ENCODE results near the gene SPOCK2.

DNA sequence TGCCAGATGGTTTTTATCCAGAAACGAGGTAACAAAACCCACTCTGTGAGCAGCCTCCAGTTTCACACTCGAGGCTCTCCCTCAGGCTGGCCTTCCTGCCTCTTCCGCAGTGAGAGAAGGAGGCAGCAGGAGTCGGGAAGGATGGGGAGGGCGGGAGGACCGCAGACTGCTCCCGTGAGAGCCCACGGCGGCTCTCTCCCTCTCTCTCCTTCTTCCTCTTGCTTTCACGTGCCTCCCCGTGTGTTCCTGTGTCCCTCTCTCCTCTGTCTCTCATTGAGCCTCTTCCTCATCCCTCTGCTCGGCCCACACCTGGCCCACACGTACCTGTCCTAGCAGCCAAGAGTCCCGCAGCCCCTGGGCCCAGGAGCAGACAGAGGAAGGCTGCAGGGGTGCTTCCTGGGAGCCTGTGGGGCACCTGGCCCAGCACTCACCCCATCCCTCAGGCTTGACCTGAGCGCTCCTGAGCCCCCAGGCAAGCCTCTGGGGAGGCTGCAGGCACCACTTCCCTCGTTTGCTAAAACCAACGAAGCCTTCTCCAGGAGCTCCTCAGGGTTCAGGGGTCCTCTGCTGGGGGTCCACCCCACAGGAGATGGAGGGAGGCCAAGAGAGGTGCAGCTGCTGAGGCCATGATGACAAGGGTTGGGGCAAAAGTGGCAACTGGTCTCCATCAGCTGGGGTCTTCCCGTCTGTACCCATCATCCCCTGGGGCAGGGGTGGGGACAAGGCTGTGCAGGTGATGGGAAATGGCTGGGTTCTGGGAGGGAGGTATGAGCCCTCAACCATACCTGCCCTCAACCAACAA is 13.6 kb downstream of the SPOCK2 start:
- TF ChIP-seq, protein P1, sequence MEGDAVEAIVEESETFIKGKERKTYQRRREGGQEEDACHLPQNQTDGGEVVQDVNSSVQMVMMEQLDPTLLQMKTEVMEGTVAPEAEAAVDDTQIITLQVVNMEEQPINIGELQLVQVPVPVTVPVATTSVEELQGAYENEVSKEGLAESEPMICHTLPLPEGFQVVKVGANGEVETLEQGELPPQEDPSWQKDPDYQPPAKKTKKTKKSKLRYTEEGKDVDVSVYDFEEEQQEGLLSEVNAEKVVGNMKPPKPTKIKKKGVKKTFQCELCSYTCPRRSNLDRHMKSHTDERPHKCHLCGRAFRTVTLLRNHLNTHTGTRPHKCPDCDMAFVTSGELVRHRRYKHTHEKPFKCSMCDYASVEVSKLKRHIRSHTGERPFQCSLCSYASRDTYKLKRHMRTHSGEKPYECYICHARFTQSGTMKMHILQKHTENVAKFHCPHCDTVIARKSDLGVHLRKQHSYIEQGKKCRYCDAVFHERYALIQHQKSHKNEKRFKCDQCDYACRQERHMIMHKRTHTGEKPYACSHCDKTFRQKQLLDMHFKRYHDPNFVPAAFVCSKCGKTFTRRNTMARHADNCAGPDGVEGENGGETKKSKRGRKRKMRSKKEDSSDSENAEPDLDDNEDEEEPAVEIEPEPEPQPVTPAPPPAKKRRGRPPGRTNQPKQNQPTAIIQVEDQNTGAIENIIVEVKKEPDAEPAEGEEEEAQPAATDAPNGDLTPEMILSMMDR (IDR thresholded peaks at IDR 0.05) = no peak
- TF ChIP-seq POLR2A (IDR thresholded peaks at IDR 0.05) = no peak
